HepG2 (cell line): Measurements from ENCODE around the gene KCNF1.

Experiments used
- TBP ChIP-seq: sonication (generic); formaldehyde crosslinking; IDR thresholded peaks from 2 replicates; pipeline ENCODE4 v1.5.0; 2020; ENCODE audit warnings: missing genetic modification reagents
- XBP1 ChIP-seq: sonication (generic); formaldehyde crosslinking; IDR thresholded peaks from 2 replicates; pipeline ENCODE4 v1.5.0; 2020; ENCODE audit warnings: missing genetic modification reagents

DNA sequence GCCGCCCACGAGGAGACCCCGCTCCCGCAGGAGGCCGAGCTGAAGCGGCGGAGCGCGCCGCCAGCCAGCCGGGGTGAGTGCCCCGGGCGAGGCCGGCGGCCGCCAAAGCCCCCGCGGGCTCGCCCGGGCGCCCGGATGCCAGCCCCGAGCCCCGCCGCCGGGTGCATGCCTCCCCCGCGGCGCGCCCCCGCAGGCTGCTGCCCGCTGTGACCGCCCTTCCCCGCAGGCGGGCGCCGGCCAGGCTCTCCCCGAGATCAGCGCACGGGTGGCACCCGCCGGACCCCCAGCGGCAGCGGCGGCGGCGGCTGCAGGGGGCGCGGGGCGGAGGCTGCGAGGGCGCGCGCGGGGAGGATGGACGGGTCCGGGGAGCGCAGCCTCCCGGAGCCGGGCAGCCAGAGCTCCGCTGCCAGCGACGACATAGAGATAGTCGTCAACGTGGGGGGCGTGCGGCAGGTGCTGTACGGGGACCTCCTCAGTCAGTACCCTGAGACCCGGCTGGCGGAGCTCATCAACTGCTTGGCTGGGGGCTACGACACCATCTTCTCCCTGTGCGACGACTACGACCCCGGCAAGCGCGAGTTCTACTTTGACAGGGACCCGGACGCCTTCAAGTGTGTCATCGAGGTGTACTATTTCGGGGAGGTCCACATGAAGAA lies 470 bp downstream of the KCNF1 start:
- no peak for TF ChIP-seq TBP (CRISPR knock-in tag)
- TF ChIP-seq XBP1, result no peak
